Karpas-422 (cell line): ENCODE data around the gene C15orf62. TPM values are rescaled to one million over a fixed set of nuclear protein-coding genes. Genes with fewer than 3 reads are reported as not detected.
A peak's percentile ranks its signal among the peaks of the same experiment; 100 is the strongest.

Experiments
- DNase-seq: peaks from one replicate; pipeline ENCODE4 v3.0.0-alpha.2; 2015
- H2AFZ ChIP-seq: fragments of 200-600 bp; sonication (generic); 2 replicates; pipeline ENCODE4 v1.6.1; 2014; ENCODE audit warnings: antibody characterized with exemption, low read length, mixed read lengths
- H3K27ac ChIP-seq: fragments of 200-600 bp; sonication (generic); 2 replicates; pipeline ENCODE4 v1.5.1; 2014; ENCODE audit warnings: mild to moderate bottlenecking, low read length, moderate library complexity
- H3K27me3 ChIP-seq: fragments of 200-600 bp; sonication (generic); 2 replicates; pipeline ENCODE4 v1.6.1; 2014; ENCODE audit warnings: low read length, mixed read lengths
- H3K36me3 ChIP-seq: fragments of 200-600 bp; sonication (generic); 2 replicates; pipeline ENCODE4 v1.6.1; 2014; ENCODE audit warnings: low read length, mixed read lengths; ENCODE audit not compliant: insufficient read depth
- H3K4me1 ChIP-seq: fragments of 200-600 bp; sonication (generic); 2 replicates; pipeline ENCODE4 v1.6.1; 2014; ENCODE audit warnings: mild to moderate bottlenecking, low read length, mixed read lengths
- H3K4me2 ChIP-seq: fragments of 200-600 bp; sonication (generic); 2 replicates; pipeline ENCODE4 v1.6.1; 2014; ENCODE audit warnings: low read length, low read depth, mild to moderate bottlenecking; ENCODE audit not compliant: poor library complexity, severe bottlenecking
- H3K4me3 ChIP-seq: fragments of 200-600 bp; sonication (generic); 2 replicates; pipeline ENCODE4 v1.5.1; 2014; ENCODE audit warnings: mild to moderate bottlenecking, antibody characterized with exemption, low read length, mixed read lengths
- H3K79me2 ChIP-seq: fragments of 200-600 bp; sonication (generic); 2 replicates; pipeline ENCODE4 v1.6.1; 2014; ENCODE audit warnings: mild to moderate bottlenecking, low read length, mixed read lengths
- H3K9ac ChIP-seq: fragments of 200-600 bp; sonication (generic); 2 replicates; pipeline ENCODE4 v1.6.0; 2014; ENCODE audit warnings: low read length
- H3K9me2 ChIP-seq: fragments of 200-600 bp; sonication (generic), shearing (Covaris generic); replicated peaks from 2 replicates; pipeline ENCODE4 v1.6.0; 2014; ENCODE audit warnings: mild to moderate bottlenecking, low read length, moderate library complexity; ENCODE audit not compliant: insufficient read depth
- H3K9me3 ChIP-seq: fragments of 300-700, 200-600 bp; sonication (generic); 2 replicates; pipeline ENCODE4 v1.6.1; 2014; ENCODE audit warnings: low read length, mixed read lengths
- H4K20me1 ChIP-seq: fragments of 200-600 bp; sonication (generic); 2 replicates; pipeline ENCODE4 v1.6.1; 2014; ENCODE audit warnings: mild to moderate bottlenecking, antibody characterized with exemption, low read length, low read depth; ENCODE audit not compliant: insufficient read depth
- total RNA-seq: library from RNA; depleted of rRNA; stranded (reverse); fragments of >200 nt; shearing (Covaris generic); gene quantifications from 2 replicates; pipeline ENCODE4 v1.2.3, GENCODE V29; 2014; ENCODE audit warnings: low replicate concordance

The C15orf62 gene
- total RNA-seq, 1 experiment from 2014 or later = 2.4 TPM

- DNase-seq = no peak
- H3K4me1 ChIP-seq = peaks cover 19% of the 10 kb centered on the region
- no peaks in the 10 kb centered on the region for H3K9me2 ChIP-seq
- H4K20me1 ChIP-seq = no peaks in the 10 kb centered on the region
- no peak overlapping the region for H3K4me3 ChIP-seq
- no peaks in the 10 kb centered on the region for H3K27me3 ChIP-seq
- peaks cover 46% of the 10 kb centered on the region for H3K79me2 ChIP-seq
- H3K9ac ChIP-seq = no peak overlapping the region
- H3K36me3 ChIP-seq = no peaks in the 10 kb centered on the region
- H3K27ac ChIP-seq = no peak overlapping the region
- no peak overlapping the region for H3K4me2 ChIP-seq
- no peaks in the 10 kb centered on the region for H3K9me3 ChIP-seq
- H2AFZ ChIP-seq = no peak overlapping the region
These were observed 33.9 kb downstream of the C15orf62 start for GRCh38 chr15:40803688-40804087.

GRCh38 chr15:40806672-40807027 is 36.9 kb downstream of the C15orf62 start:
- Histone ChIP-seq H3K36me3 (no peaks in the 10 kb centered on the region), H3K4me2 (peak overlapping the region; percentile 82), H2AFZ (peak overlapping the region; percentile 95; the same call in 1 of the 2 replicates), H3K9me2 (no peaks in the 10 kb centered on the region), H3K4me1 (peaks cover 21% of the 10 kb centered on the region), H3K27ac (peak overlapping the region; percentile 79), H3K9ac (peak overlapping the region; percentile 92), H3K27me3 (no peaks in the 10 kb centered on the region), H3K79me2 (peaks cover 42% of the 10 kb centered on the region), H4K20me1 (no peaks in the 10 kb centered on the region), H3K9me3 (no peaks in the 10 kb centered on the region), H3K4me3 (peak overlapping the region; percentile 84)
- DNase-seq = no peak

DNA sequence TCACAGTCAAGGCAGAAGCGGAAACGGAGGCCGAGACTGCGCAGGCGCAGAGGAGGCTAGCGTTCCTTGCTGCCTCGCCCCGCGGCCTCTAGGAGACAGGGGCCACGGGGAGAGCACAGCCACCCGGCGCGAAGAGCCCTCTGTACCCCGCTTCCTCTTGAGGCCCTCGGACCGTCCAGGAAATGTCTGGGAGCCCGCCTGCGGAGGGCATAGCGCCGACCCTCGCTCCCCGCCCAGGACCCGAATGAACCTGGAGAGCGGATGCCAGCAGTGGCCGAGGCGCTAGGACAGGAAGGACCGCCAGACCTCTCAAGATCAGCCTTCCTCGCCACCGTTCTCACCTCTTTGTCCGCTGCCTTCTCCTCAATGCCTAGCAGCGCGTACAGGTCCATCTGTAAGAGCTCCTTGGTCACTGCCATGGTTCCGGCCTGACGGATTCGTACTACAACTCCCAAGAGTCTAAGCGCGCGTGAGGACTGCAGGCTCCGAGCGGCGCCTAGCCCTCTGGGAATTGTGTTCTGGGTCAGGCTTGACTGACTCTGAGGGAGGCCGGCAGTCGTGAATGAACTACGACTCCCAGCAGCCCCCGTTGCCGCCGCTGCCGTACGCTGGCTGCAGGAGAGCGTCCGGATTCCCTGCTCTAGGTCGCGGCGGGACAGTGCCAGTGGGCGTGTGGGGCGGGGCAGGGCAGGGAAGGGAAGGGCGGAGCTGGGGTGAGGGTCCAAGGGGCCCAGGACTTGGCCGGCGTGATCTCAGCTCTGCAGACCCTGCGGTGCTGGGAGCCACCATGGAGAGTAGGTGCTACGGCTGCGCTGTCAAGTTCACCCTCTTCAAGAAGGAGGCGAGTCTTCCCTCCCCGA is 37.5 kb downstream of the C15orf62 start, which contains the start of the genes DNAJC17 and ZFYVE19:
Gene DNAJC17 (minus strand): TSS at position 446 of the 860 bp plus-strand sequence. CDS start 27 bp downstream, at position 419.
Gene ZFYVE19 (plus strand): TSS at position 62 of the 860 bp plus-strand sequence. CDS start 501 bp downstream, at position 563.
- Histone ChIP-seq H3K9ac (peak within 1 kb of the TSS; percentile 92), H3K9me2 (no peaks in the 10 kb centered on the region), H3K4me1 (peaks cover 21% of the 10 kb centered on the region), H3K36me3 (no peaks in the 10 kb centered on the region), H2AFZ (peak within 1 kb of the TSS; percentile 95), H3K27ac (peak within 1 kb of the TSS; percentile 79), H3K4me3 (peak within 1 kb of the TSS; percentile 84), H3K4me2 (peak within 1 kb of the TSS; percentile 82), H3K27me3 (no peaks in the 10 kb centered on the region), H4K20me1 (no peaks in the 10 kb centered on the region), H3K9me3 (no peaks in the 10 kb centered on the region), H3K79me2 (peaks cover 37% of the 10 kb centered on the region)
- DNase-seq = peak; percentile 99

- Histone ChIP-seq H3K9ac (peak overlapping the region; percentile 92), H3K4me2 (peak overlapping the region; percentile 82), H3K27ac (no peak overlapping the region)
These were observed 38.2 kb downstream of the C15orf62 start for GRCh38 chr15:40807888-40808461.

GRCh38 chr15:40808861-40809450 is 39.2 kb downstream of the C15orf62 start:
- Histone ChIP-seq H3K9ac (peak overlapping the region; percentile 92; the same call in 1 of the 2 replicates), H2AFZ (no peak overlapping the region), H3K9me2 (no peaks in the 10 kb centered on the region)

More at GRCh38 chr15:40807888-40808461, 38.2 kb downstream of the C15orf62 start:
- no peaks in the 10 kb centered on the region for H4K20me1 ChIP-seq
- H3K4me1 ChIP-seq = peaks cover 21% of the 10 kb centered on the region
- DNase-seq = no peak
- peak overlapping the region; percentile 73 for H2AFZ ChIP-seq
- H3K79me2 ChIP-seq = peaks cover 32% of the 10 kb centered on the region
- no peaks in the 10 kb centered on the region for H3K27me3 ChIP-seq
- no peaks in the 10 kb centered on the region for H3K36me3 ChIP-seq
- peak overlapping the region; percentile 84 for H3K4me3 ChIP-seq
- no peaks in the 10 kb centered on the region for H3K9me3 ChIP-seq
- no peaks in the 10 kb centered on the region for H3K9me2 ChIP-seq

DNA sequence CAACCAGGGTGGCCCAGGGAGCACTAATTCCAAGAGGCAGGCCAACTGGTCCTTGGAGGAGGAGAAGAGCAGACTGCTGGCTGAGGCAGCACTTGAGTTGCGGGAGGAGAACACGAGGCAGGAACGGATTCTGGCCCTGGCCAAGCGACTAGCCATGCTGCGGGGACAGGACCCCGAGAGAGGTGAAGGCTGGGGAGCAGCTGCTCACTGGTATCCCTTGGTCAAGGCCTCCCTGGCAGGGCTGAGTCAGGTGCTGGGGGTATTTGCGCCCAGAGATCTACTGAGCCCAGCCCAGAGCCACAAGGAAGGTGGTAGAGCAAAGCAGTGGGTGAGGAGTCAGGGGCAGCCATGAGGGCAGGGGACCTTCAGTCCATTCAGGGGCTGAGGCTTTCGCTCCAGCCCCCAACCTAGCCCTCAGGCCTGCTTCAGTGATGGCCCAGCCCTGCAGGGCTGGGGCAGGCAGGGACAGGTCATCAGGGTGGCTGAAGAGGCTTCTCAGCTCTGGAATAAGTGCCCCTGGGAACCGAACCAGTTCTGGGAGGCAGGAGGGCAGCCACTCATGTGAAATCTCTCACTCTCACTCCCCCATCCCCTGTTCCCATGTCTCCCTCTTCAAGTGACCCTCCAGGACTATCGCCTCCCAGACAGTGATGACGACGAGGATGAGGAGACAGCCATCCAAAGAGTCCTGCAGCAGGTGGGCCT is 43.1 kb downstream of the C15orf62 start:
- no peaks in the 10 kb centered on the region for H3K9me2 ChIP-seq
- no peak for DNase-seq
- no peak overlapping the region for H3K4me3 ChIP-seq
- no peak overlapping the region for H3K4me2 ChIP-seq
- no peak overlapping the region for H2AFZ ChIP-seq
- no peaks in the 10 kb centered on the region for H4K20me1 ChIP-seq
- no peak overlapping the region for H3K27ac ChIP-seq
- peaks cover 10% of the 10 kb centered on the region for H3K4me1 ChIP-seq
- no peaks in the 10 kb centered on the region for H3K27me3 ChIP-seq
- no peaks in the 10 kb centered on the region for H3K9me3 ChIP-seq
- no peak overlapping the region for H3K9ac ChIP-seq
- no peaks in the 10 kb centered on the region for H3K36me3 ChIP-seq
- H3K79me2 ChIP-seq = peaks cover 6% of the 10 kb centered on the region

More at GRCh38 chr15:40808861-40809450, 39.2 kb downstream of the C15orf62 start:
- H3K27ac ChIP-seq = no peak overlapping the region
- H3K27me3 ChIP-seq = no peaks in the 10 kb centered on the region
- H4K20me1 ChIP-seq = no peaks in the 10 kb centered on the region
- H3K36me3 ChIP-seq = no peaks in the 10 kb centered on the region
- H3K4me1 ChIP-seq = peaks cover 21% of the 10 kb centered on the region
- DNase-seq = no peak
- peaks cover 22% of the 10 kb centered on the region for H3K79me2 ChIP-seq
- H3K4me3 ChIP-seq = no peak overlapping the region
- H3K4me2 ChIP-seq = peak overlapping the region; percentile 82
- no peaks in the 10 kb centered on the region for H3K9me3 ChIP-seq

- no peak overlapping the region for H2AFZ ChIP-seq
- no peak overlapping the region for H3K27ac ChIP-seq
- H3K4me2 ChIP-seq = no peak overlapping the region
- H3K9me3 ChIP-seq = no peaks in the 10 kb centered on the region
- H3K27me3 ChIP-seq = no peaks in the 10 kb centered on the region
- no peaks in the 10 kb centered on the region for H3K79me2 ChIP-seq
- H3K4me1 ChIP-seq = no peaks in the 10 kb centered on the region
- no peak overlapping the region for H3K9ac ChIP-seq
- no peaks in the 10 kb centered on the region for H4K20me1 ChIP-seq
- no peaks in the 10 kb centered on the region for H3K9me2 ChIP-seq
- DNase-seq = no peak
- H3K4me3 ChIP-seq = no peak overlapping the region
- H3K36me3 ChIP-seq = no peaks in the 10 kb centered on the region
These were observed 45.4 kb downstream of the C15orf62 start for GRCh38 chr15:40815042-40815698.
